ENCODE data around the gene RFNG.
A peak's percentile ranks its signal among the peaks of the same experiment; 100 is the strongest.

Gene RFNG

DNA sequence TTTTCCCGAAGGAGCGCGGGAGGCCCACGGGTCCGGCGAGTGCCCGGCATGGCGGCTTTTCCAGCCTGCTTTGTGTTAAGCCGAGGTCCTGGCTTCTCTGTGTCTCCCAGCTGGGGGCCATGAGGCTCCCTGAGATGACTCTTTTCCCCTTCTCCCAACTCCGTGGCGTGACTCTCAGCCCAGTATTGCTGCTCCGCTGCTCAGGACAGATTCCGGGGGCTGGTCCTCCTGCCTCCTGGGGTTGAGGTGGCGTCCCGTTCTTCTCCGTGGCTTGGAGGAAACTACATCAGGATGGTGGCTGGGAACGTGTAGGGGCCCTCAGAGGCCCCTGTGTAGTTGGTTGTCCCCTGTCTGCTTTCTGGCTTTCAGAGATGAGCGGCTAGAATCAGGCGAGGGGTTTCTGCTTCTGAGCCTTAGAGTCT lies 1.0 kb upstream of the RFNG start:
- Histone ChIP-seq H4K8ac (ENCODE audit: low read depth, low read length) (no peak overlapping the region), H3K18ac (ENCODE audit: low read length) (no peak overlapping the region), H2BK120ac (ENCODE audit: insufficient read depth, low read length, poor library complexity) (no peak overlapping the region), H3K36me3 (ENCODE audit: control insufficient read depth in 1 of 2, insufficient read depth in 2 of 2, low read length in 2 of 2) (peaks cover 66 to 71% of the 10 kb centered on the region in 2 experiments), H3K4ac (ENCODE audit: low read depth, low read length) (peak overlapping the region; percentile 62), H3K23ac (ENCODE audit: low read length) (no peak overlapping the region), H3K9ac (ENCODE audit: low read length) (peak overlapping the region; percentile 91), H3K79me2 (ENCODE audit: control insufficient read depth, insufficient read depth, low read length, poor library complexity) (peaks cover 9% of the 10 kb centered on the region), H4K12ac (ENCODE audit: low read depth, low read length) (peak overlapping the region; percentile 49), H3K4me1 (ENCODE audit: control insufficient read depth in 1 of 2, insufficient read depth in 2 of 2, low read length in 2 of 2) (peaks cover 14 to 15% of the 10 kb centered on the region in 2 experiments), H3K27me3 (ENCODE audit: insufficient read depth, low read length) (no peaks in the 10 kb centered on the region), H3K27ac (ENCODE audit: low read depth, low read length) (no peak overlapping the region), H3K4me2 (ENCODE audit: low read length) (peak overlapping the region; percentile 100), H3K9me3 (ENCODE audit: insufficient read depth, low read depth, low read length) (peaks cover 4% of the 10 kb centered on the region), H2AFZ (ENCODE audit: insufficient read depth, low read length, poor library complexity) (no peak overlapping the region), H4K91ac (ENCODE audit: low read depth, low read length) (no peak overlapping the region), H2BK12ac (ENCODE audit: low read length) (no peak overlapping the region), H2AK5ac (ENCODE audit: low read length) (no peak overlapping the region), H2BK5ac (ENCODE audit: low read depth, low read length, poor library complexity) (no peak overlapping the region), H3K79me1 (ENCODE audit: low read length) (peaks cover 4% of the 10 kb centered on the region), H3K4me3 (ENCODE audit: low read depth, low read length) (peak overlapping the region; percentile 86), H3K14ac (ENCODE audit: low read length) (no peak overlapping the region)
- WGBS (ENCODE audit: extremely low coverage, insufficient coverage, insufficient read length): no CpG with 5 or more reads among the region's 19 CpGs
- no peak for DNase-seq

DNA sequence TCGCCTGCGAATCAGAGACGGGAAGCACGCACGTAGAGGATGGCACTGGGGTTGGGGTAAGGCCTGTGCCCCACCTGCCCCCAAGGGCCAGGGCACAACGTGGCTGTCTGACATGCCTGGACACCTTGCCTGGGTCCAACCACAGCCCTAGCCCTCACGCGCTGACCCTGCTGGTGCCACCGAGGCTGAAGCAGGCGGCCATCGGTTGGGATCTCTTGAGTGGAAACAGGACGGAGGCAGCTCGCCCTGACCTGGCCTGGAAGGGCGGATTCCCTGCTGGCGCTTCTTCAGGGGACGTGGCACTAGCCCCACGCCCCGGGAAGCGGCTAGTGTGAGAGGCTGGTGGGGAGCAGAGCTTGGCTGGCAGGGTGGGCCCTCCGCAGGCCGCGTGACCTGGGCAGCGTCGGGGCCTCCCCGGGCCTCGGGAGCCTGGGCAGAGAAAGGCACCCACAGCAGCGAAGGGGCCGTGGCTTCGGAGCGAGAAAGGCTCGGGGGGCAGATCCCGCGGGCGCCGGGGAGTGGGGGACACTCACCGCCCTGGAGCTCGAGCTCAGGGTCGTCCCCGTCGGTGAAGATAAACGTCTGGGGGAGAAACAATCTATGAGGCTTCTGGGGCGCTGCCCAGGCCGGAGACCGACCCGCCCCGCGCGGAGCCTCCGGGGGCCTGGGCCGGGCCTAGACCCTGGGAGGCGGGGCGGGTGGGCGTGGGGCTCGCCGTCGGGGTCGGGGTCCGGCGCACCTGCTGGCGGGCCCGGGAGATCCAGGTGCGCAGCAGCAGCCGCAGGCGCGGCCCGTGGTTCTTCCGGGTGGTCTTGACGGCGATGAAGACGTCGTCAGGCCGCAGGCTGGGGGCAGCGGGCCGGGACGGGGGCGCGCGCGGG lies 610 bp downstream of the RFNG start:
- no peaks in the 10 kb centered on the region for H3K27me3 ChIP-seq (ENCODE audit: insufficient read depth, low read length)
- H3K27ac ChIP-seq (ENCODE audit: low read depth, low read length): no peak overlapping the region
- H2BK5ac ChIP-seq (ENCODE audit: low read depth, low read length, poor library complexity): no peak overlapping the region
- peaks cover 9% of the 10 kb centered on the region for H3K79me2 ChIP-seq (ENCODE audit: control insufficient read depth, insufficient read depth, low read length, poor library complexity)
- H3K14ac ChIP-seq (ENCODE audit: low read length): peak overlapping the region; percentile 82
- peak overlapping the region; percentile 86 for H3K4me3 ChIP-seq (ENCODE audit: low read depth, low read length)
- peak overlapping the region; percentile 3 for H2AK5ac ChIP-seq (ENCODE audit: low read length)
- H2BK120ac ChIP-seq (ENCODE audit: insufficient read depth, low read length, poor library complexity): peak overlapping the region; percentile 17
- peak overlapping the region; percentile 3 for H4K12ac ChIP-seq (ENCODE audit: low read depth, low read length)
- H3K23ac ChIP-seq (ENCODE audit: low read length): no peak overlapping the region
- peaks cover 8% of the 10 kb centered on the region for H3K9me3 ChIP-seq (ENCODE audit: insufficient read depth, low read depth, low read length)
- peaks cover 4% of the 10 kb centered on the region for H3K79me1 ChIP-seq (ENCODE audit: low read length)
- H4K91ac ChIP-seq (ENCODE audit: low read depth, low read length): peak overlapping the region; percentile 12
- peak overlapping the region; percentile 9 for H2AFZ ChIP-seq (ENCODE audit: insufficient read depth, low read length, poor library complexity)
- H4K8ac ChIP-seq (ENCODE audit: low read depth, low read length): peak overlapping the region; percentile 18
- H3K36me3 ChIP-seq (ENCODE audit: control insufficient read depth in 1 of 2, insufficient read depth in 2 of 2, low read length in 2 of 2): peaks cover 59 to 64% of the 10 kb centered on the region in 2 experiments
- H3K4me2 ChIP-seq (ENCODE audit: low read length): peak overlapping the region; percentile 74
- H2BK12ac ChIP-seq (ENCODE audit: low read length): no peak overlapping the region
- peak overlapping the region; percentile 70 for H3K9ac ChIP-seq (ENCODE audit: low read length)
- no peak for DNase-seq
- WGBS (ENCODE audit: extremely low coverage, insufficient coverage, insufficient read length): no CpG with 5 or more reads among the region's 79 CpGs
- H3K4ac ChIP-seq (ENCODE audit: low read depth, low read length): peak overlapping the region; percentile 50
- H3K18ac ChIP-seq (ENCODE audit: low read length): peak overlapping the region; percentile 52
- peaks cover 14 to 15% of the 10 kb centered on the region in 2 experiments for H3K4me1 ChIP-seq (ENCODE audit: control insufficient read depth in 1 of 2, insufficient read depth in 2 of 2, low read length in 2 of 2)

DNA sequence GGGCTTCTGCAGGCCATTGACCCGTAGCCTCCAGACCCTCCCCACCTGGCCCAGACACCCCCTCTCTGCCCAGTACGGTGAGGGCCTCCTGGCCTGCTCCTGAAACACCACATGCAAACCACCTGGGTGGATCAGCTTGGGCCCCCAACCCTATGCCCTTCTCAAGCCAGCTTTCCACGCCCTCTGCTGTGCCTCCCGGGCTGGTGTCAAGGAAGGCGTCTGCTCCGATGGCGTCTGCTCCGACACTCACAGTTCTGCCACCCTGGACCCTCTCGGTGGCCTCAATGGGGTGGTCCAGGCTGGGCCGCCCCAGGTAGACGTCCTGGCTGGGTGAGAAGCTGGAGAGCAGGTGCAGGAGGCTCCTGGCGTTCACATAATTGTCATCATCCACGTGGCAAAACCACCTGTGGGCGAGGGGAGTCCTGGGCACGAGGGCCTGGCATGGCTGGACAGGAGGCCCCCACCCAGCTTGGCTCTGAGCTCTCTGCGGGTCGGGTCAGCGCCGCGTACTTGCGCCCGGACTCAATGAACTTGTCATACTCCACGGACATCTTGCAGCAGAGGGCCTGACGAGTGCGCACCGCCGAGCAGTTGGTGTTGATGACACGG lies 1.4 kb downstream of the RFNG start:
- no peak overlapping the region for H3K14ac ChIP-seq (ENCODE audit: low read length)
- no peak for DNase-seq
- peak overlapping the region; percentile 3 for H2AK5ac ChIP-seq (ENCODE audit: low read length)

DNA sequence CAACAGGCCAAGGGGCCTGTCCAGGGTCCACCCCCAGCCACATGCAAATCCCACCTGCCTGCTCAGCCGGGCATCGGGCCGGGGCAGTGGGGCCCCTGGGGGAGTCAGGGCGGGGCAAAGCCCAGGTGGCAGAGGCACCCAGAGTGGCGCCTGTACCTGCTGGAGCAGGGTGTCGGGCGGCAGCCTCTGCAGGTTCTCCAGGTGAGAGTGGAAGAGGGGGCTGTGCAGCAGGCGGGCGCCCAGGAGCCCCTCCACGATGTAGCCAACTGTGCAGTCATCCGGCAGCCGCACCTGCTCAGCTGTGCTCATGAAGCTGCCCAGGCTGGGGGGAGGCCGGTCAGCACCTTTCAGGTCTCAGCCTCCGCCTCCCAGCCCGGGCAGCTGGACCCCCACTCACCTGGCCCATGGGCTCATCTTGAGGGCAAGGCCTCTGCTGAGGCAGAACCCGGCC lies 2.1 kb downstream of the RFNG start:
- peaks cover 4% of the 10 kb centered on the region for H3K79me1 ChIP-seq (ENCODE audit: low read length)
- H4K12ac ChIP-seq (ENCODE audit: low read depth, low read length): no peak overlapping the region
- no peak for DNase-seq
- no peak overlapping the region for H3K4me2 ChIP-seq (ENCODE audit: low read length)
- no peak overlapping the region for H2AK5ac ChIP-seq (ENCODE audit: low read length)
- H3K4me1 ChIP-seq (ENCODE audit: control insufficient read depth in 1 of 2, insufficient read depth in 2 of 2, low read length in 2 of 2): peaks cover 14 to 15% of the 10 kb centered on the region in 2 experiments
- no peak overlapping the region for H3K23ac ChIP-seq (ENCODE audit: low read length)
- H2BK12ac ChIP-seq (ENCODE audit: low read length): no peak overlapping the region
- H3K14ac ChIP-seq (ENCODE audit: low read length): no peak overlapping the region
- H3K27ac ChIP-seq (ENCODE audit: low read depth, low read length): no peak overlapping the region
- peaks cover 7% of the 10 kb centered on the region for H3K9me3 ChIP-seq (ENCODE audit: insufficient read depth, low read depth, low read length)
- no peak overlapping the region for H3K9ac ChIP-seq (ENCODE audit: low read length)
- H2BK120ac ChIP-seq (ENCODE audit: insufficient read depth, low read length, poor library complexity): no peak overlapping the region
- no peak overlapping the region for H4K91ac ChIP-seq (ENCODE audit: low read depth, low read length)
- H3K36me3 ChIP-seq (ENCODE audit: control insufficient read depth in 1 of 2, insufficient read depth in 2 of 2, low read length in 2 of 2): peaks cover 45 to 50% of the 10 kb centered on the region in 2 experiments
- H2BK5ac ChIP-seq (ENCODE audit: low read depth, low read length, poor library complexity): no peak overlapping the region
- no peak overlapping the region for H4K8ac ChIP-seq (ENCODE audit: low read depth, low read length)
- no peak overlapping the region for H2AFZ ChIP-seq (ENCODE audit: insufficient read depth, low read length, poor library complexity)
- no peak overlapping the region for H3K18ac ChIP-seq (ENCODE audit: low read length)
- H3K4me3 ChIP-seq (ENCODE audit: low read depth, low read length): no peak overlapping the region
- WGBS (ENCODE audit: extremely low coverage, insufficient coverage, insufficient read length): no CpG with 5 or more reads among the region's 16 CpGs
- peaks cover 9% of the 10 kb centered on the region for H3K79me2 ChIP-seq (ENCODE audit: control insufficient read depth, insufficient read depth, low read length, poor library complexity)
- H3K27me3 ChIP-seq (ENCODE audit: insufficient read depth, low read length): no peaks in the 10 kb centered on the region
- no peak overlapping the region for H3K4ac ChIP-seq (ENCODE audit: low read depth, low read length)

More for the DNA sequence above, 1.4 kb downstream of the RFNG start:
- Histone ChIP-seq H3K4me1 (ENCODE audit: control insufficient read depth in 1 of 2, insufficient read depth in 2 of 2, low read length in 2 of 2) (peaks cover 14 to 15% of the 10 kb centered on the region in 2 experiments), H3K23ac (ENCODE audit: low read length) (no peak overlapping the region), H3K27me3 (ENCODE audit: insufficient read depth, low read length) (no peaks in the 10 kb centered on the region), H3K4me2 (ENCODE audit: low read length) (peak overlapping the region; percentile 74), H3K79me1 (ENCODE audit: low read length) (peaks cover 4% of the 10 kb centered on the region), H2BK12ac (ENCODE audit: low read length) (no peak overlapping the region), H3K36me3 (ENCODE audit: control insufficient read depth in 1 of 2, insufficient read depth in 2 of 2, low read length in 2 of 2) (peaks cover 52 to 57% of the 10 kb centered on the region in 2 experiments), H3K4ac (ENCODE audit: low read depth, low read length) (no peak overlapping the region), H3K79me2 (ENCODE audit: control insufficient read depth, insufficient read depth, low read length, poor library complexity) (peaks cover 9% of the 10 kb centered on the region), H4K91ac (ENCODE audit: low read depth, low read length) (peak overlapping the region; percentile 12), H4K8ac (ENCODE audit: low read depth, low read length) (no peak overlapping the region), H3K18ac (ENCODE audit: low read length) (peak overlapping the region; percentile 28), H3K4me3 (ENCODE audit: low read depth, low read length) (peak overlapping the region; percentile 86), H2AFZ (ENCODE audit: insufficient read depth, low read length, poor library complexity) (no peak overlapping the region), H2BK120ac (ENCODE audit: insufficient read depth, low read length, poor library complexity) (no peak overlapping the region), H3K9me3 (ENCODE audit: insufficient read depth, low read depth, low read length) (peaks cover 7% of the 10 kb centered on the region), H3K27ac (ENCODE audit: low read depth, low read length) (no peak overlapping the region), H3K9ac (ENCODE audit: low read length) (no peak overlapping the region), H2BK5ac (ENCODE audit: low read depth, low read length, poor library complexity) (no peak overlapping the region), H4K12ac (ENCODE audit: low read depth, low read length) (no peak overlapping the region)
- WGBS (ENCODE audit: extremely low coverage, insufficient coverage, insufficient read length): no CpG with 5 or more reads among the region's 28 CpGs

Data from trophoblast cell (in vitro differentiated cells and primary cell).